ENCODE data around the gene PI16.
"Not testable (repeated sequence)": the region's sequence is repeated elsewhere in the genome, so short reads cannot be mapped to it uniquely, and the experiment has no call there.

The PI16 gene

DNA sequence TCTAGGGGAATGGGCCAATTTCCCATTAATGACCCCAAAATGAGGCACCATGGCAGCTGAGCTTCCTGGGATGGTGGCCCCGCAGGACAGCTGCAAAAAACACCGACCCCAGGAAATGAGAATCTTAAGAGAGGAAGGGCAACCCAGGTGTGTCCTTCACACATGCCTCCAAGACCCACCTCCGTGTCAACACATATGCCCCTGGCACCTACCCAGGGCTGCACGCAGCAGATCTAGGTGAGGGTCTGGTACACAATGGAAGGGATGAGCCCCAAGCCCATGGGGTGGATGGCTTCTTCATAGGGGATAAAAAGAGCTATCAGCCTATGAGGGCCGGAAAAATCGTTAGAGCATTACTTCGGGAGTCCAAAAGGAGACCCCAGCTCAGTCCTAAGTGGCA, 22.0 kb downstream of the PI16 start:
- DNase-seq = no peak

DNA sequence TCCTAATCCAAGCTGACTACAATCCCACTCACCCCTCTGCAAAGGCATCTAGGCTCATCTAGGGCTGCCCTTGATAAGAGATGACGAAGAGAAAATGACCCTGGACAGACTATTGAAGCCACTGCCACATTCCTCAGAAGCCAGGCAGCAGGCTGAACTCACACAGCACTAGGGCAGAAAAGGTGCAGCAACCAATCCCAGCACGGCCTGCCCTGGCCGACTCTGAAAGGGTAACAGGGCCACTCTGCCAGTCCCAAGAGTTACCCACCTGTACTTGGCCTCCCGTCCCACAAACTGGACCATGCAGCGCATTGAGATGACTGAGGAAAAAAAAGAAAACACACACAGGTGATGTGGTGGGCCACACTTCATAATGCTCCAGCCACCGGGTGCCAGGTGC, 22.4 kb downstream of the PI16 start:
- no peak for DNase-seq

DNA sequence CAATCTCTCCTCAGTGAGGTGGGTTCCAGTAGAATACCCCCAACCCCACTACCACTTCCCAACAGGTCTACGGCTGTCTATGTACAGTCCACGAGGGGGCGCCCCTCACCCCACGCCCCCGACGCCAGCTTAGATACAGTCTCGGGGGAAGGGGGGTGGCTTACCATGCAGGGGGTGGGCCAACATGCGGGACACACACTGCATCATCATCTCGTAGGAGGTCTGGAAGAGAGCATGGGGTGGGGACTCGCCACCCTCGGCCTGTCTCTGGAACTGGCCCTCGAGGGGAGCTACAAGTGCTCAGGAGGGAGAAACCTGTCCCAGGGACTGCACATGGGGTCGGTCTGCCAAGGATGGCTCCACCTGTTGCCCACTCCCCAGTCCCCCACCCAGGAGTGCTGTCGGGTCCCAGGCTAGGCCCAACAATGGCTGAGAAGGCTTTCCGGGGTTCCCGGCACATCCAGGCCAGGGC, 23.0 kb downstream of the PI16 start:
- DNase-seq = no peak

DNA sequence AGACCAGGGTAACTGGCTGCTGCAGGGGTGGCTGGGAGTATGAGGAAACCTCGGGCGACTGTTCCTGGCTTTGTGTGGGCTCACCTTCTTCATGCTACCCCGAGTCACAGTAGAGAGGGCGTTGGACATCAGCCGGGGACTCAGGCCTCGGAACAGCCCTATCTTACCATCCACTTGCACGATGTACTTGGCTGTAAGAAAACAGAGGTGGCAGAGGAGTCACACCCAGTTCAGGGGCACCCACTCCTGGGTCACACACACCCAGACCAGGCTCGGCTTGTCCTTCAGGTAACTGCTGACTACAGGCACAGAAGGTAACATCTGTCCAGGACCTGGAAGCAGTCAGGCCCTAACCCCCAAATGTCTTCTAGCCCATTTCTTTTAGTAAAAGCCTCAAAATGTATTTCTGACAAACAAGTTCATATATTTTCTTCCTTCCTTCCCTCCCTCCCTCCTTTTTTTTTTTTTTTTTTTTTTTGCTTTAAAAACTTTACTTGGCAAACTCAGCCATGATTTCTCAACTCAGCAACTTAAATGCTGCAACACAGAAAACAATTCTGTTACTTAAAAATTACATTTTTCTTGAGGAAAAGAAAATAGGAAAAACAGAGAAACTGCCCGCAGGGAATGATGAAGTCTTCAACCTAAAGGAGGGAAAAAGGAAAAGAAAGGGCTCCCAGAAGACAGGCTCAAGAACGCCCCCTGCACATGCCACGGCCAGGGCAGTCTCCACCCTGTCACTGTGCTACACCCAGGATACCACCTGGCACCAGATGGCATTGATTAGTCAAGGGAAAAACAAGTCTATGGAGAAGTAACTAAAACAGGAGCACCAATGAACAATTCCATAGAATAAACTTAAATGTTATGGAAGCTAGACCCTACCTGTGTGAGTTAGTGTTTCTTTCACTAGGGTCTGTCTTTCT, 24.1 kb downstream of the PI16 start:
- DNase-seq = peak; percentile 75

DNA sequence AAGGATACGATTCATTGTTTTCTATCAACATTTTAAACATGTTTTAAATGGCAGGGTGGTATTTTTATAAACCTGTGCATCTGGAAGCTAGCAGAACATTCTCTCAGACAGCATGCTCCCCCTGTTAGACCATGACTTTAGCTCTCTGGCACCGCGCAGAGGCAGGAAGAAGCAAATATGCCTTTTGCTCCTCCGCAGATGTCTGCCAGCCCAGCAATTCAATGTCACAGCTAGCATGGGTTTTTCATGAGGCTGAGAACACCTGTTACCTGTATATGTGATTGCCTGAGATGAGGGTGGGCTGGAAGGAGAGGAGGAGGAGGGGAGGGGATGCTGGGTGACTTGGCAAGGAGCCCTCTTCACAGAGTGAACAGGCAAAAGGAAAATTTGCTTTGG, 24.8 kb downstream of the PI16 start:
- DNase-seq = peak; percentile 92

DNA sequence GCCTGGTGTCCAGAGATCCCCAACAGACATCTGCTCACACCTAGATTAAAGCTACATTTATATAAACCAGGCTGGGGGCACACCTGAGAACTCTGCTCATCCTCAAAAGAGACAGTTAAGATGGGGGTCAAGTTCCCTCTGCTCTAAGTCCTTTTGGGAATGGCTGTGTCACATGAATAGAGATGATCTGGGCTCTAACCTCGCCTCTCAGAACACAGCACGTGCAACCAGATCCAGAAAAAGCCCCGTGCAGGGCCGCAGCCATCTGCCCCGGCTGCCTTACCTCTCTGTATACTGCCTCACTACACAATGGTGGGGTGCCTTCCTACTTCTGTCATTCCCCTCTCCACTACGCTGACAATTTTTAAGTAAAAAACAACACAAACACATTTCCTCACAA, 25.6 kb downstream of the PI16 start:
- DNase-seq = peak; percentile 46

DNA sequence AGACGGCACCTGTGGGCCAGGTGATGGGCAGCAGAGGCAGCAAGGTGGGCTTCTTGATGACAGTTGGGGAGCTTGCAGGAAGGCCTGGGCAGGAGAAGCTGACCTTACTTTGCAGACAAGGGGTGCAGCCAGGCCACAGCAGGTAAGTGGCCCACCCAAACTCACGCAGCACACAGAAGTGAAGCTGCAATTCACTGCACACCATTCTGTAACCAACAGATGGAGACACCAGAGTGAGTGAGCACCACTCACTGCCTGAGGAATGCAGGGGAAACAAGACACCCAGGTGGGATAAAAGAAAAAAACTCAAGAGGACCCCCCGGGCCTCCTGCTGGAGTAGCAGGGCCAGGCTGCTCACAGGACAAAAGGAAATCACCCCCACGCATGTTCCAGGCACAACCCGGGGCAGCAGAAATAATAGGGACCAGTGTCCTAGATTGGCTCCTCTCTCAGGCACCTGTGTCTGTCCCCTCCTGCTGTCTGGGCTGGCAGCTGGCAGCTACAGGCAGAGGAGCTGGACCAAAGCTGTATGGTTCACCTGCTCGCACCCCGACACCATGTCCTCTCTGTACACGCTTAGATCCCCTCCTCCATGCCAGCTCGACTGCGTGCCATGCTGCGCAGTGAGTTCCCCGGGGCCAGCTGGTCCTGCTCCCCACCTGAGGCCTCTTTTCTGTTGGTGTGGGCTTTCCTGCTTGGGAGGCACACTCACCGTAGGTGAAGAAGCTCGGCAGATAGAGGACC, 26.5 kb downstream of the PI16 start:
- peak; percentile 86 for DNase-seq

GRCh38 chr6:36983538-36983937, 29.0 kb downstream of the PI16 start:
- no peak for DNase-seq

DNA sequence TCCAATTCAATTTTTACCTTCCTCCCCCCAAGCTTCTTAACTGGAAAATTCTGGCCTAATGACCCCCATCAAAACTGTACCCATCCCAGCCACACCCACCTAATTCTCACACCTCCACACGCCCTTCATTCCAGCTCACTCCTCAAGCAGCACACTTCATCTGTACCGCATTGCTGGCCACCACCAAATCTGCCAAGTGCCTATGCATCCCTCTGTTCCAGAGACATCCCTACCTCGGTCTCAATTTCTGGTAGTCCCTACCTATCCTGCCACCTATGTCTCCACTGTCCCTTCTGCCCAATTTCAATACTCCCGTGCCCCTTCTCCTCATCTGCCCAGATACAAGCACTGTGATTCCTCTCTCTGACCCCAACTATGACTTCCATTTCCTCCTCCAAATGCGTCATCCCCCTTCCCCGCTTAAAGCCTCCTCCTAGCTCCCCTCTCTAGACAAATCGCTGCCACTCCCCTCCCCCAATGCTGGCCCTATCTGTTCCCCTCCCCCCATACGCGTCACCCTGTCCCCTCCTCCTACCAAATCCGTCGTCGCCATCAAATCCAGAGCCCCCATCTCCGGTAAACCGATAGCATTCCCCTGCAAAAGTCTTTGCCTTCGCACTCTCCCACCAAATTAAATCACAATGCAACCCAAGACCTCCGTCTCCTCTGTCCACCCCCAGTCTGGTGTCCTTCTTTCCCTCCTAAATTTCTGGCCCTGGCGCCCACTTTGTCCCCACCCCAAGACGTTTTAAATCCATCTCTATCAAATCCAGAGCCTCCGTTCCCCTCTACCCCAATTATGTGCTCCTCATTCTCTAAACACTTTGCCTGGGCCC, 30.3 kb downstream of the PI16 start:
- peak; percentile 22 for DNase-seq

DNA sequence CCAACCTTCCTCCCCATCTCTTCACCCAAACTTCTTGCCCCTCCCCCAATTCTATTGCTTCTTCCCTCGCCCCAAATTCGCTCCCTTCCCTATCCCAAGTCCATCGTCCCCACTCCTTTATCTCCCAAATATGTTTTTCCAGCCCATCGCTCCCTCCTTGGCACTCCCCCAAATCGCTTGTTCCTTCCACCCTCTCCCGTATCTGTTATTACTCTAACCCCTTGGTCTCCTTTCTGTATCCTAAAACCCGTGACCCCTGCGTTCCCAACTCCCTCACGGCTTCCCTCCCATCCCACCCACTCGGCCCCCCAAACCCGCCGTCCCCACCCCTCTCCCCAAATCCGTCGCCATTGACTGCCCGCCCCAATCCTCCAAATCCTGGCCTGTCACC, 30.9 kb downstream of the PI16 start:
- no peak for DNase-seq

- peak; percentile 82 for DNase-seq
These were observed 31.5 kb downstream of the PI16 start, which contains the start of gene MTCH1 for GRCh38 chr6:36985808-36986703. TSS of gene MTCH1 (minus strand) at chr6:36986196. CDS start at chr6:36986173, 23 bp downstream.

GRCh38 chr6:36986704-36987047, 32.1 kb downstream of the PI16 start:
- DNase-seq = no peak

DNA sequence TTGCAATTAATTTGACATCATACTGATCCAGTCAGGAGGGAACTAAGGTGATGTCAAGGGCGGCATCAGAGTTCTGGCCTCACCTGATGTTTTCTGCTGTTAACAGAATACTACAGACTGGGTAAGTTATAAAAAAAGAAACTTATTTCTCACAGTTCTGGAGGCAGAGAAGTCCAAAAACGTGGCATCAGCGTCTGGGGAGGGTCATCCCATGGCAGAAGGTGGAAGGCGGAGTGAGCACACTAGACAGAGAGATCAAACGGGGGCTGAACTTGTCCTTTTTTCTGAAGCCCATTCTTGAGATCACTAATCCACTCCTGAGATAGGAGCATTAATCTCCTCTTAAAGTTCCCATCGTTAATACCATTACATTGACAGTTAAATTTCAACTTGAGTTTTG, 34.7 kb downstream of the PI16 start:
- no peak for DNase-seq

GRCh38 chr6:36990401-36990800, 35.9 kb downstream of the PI16 start:
- not testable (repeated sequence) for DNase-seq

GRCh38 chr6:36997811-36998722, 43.5 kb downstream of the PI16 start:
- DNase-seq = peak; percentile 52

DNA sequence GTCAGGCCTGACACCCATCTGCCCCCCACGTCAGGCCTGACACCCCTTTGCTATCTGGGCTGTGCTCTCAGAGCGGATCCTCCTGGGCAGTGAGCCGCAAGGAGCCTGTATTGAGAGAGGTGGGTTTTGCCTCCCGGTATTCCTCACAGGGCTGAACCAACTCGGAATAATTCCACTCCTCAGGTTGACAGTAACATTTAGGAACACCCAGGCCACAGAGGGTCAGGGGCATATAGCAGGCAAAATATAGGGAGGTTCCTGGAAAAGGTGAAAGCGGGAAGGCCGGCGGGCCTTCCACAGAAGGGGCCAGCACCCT, 44.1 kb downstream of the PI16 start:
- DNase-seq = no peak

- peak; percentile 84 for DNase-seq
These were observed 44.7 kb downstream of the PI16 start for GRCh38 chr6:36999061-36999750.

GRCh38 chr6:36999751-37000125, 45.2 kb downstream of the PI16 start:
- DNase-seq = peak; percentile 73

GRCh38 chr6:37004044-37004980, 49.8 kb downstream of the PI16 start:
- no peak for DNase-seq
